HCT116 (cell line): ENCODE results near the gene TARS1.

Experiments
- ATF3 ChIP-seq: IDR thresholded peaks from 2 replicates; pipeline ENCODE4 v1.6.1; 2012
- POLR2A ChIP-seq: IDR thresholded peaks from 2 replicates; pipeline ENCODE4 v1.7.0; 2011; ENCODE audit warnings: borderline replicate concordance; ENCODE audit not compliant: insufficient read depth, insufficient read length; ENCODE audit errors: extremely low read depth
- RAD21 ChIP-seq: IDR thresholded peaks from 2 replicates; pipeline ENCODE4 v1.6.1; 2012; ENCODE audit warnings: low read depth, mild to moderate bottlenecking
- REST ChIP-seq: IDR thresholded peaks from 2 replicates; pipeline ENCODE4 v1.6.1; 2012; ENCODE audit warnings: low read depth
- YY1 ChIP-seq: IDR thresholded peaks from 2 replicates; pipeline ENCODE4 v1.6.1; 2011; ENCODE audit warnings: low read length, low read depth, moderate library complexity, mild to moderate bottlenecking; ENCODE audit not compliant: insufficient replicate concordance; ENCODE audit errors: extremely low read depth
- TF ChIP-seq, protein P1 (sequence below), 3 experiments: fragments of 200-600 bp in 1 of 3; sonication (generic) in 1 of 3; IDR thresholded peaks in 2 of 3; conservative IDR thresholded peaks in 1 of 3; 2 replicates each; pipeline ENCODE4 v1.5.1; 2012 to 2017; ENCODE audit warnings: low read depth in 2 of 3, low read length in 2 of 3, antibody characterized with exemption in 1 of 3, borderline replicate concordance in 1 of 3, control low read depth in 1 of 3, mild to moderate bottlenecking in 1 of 3, mixed read lengths in 1 of 3, mixed run types in 1 of 3, moderate library complexity in 1 of 3; ENCODE audit not compliant: insufficient read depth in 1 of 3

GRCh38 chr5:33403187-33403586 is 37.6 kb upstream of the TARS1 start:
- TF ChIP-seq, protein P1, sequence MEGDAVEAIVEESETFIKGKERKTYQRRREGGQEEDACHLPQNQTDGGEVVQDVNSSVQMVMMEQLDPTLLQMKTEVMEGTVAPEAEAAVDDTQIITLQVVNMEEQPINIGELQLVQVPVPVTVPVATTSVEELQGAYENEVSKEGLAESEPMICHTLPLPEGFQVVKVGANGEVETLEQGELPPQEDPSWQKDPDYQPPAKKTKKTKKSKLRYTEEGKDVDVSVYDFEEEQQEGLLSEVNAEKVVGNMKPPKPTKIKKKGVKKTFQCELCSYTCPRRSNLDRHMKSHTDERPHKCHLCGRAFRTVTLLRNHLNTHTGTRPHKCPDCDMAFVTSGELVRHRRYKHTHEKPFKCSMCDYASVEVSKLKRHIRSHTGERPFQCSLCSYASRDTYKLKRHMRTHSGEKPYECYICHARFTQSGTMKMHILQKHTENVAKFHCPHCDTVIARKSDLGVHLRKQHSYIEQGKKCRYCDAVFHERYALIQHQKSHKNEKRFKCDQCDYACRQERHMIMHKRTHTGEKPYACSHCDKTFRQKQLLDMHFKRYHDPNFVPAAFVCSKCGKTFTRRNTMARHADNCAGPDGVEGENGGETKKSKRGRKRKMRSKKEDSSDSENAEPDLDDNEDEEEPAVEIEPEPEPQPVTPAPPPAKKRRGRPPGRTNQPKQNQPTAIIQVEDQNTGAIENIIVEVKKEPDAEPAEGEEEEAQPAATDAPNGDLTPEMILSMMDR (IDR thresholded peaks at IDR 0.05 in 2 of 3, conservative IDR thresholded peaks at IDR 0.05 in 1 of 3; ENCODE audit: borderline replicate concordance in 1 of 3, insufficient read depth in 1 of 3, low read depth in 2 of 3, low read length in 2 of 3) = no peak
- TF ChIP-seq YY1 (no peak), ATF3 (no peak), REST (no peak), POLR2A (no peak), RAD21 (no peak)
